ENCODE measurements around the gene CDADC1. TPM values are rescaled to one million over a fixed set of nuclear protein-coding genes. Genes with fewer than 3 reads are reported as not detected.
A peak's percentile ranks its signal among the peaks of the same experiment; 100 is the strongest.

Gene CDADC1
- total and polyA plus RNA-seq, 2 experiments from 2014 or later: 1.8 to 13.7 TPM

GRCh38 chr13:49258089-49258796 is 10.5 kb downstream of the CDADC1 start:
- TF ChIP-seq EZH2 (IDR thresholded peaks at IDR 0.05; ENCODE audit: insufficient read depth, poor library complexity, severe bottlenecking): no peak
- no peak for TF ChIP-seq EZH2phosphoT487 (IDR thresholded peaks at IDR 0.05; ENCODE audit: insufficient read depth, low read depth)
- Histone ChIP-seq H3K36me3 (ENCODE audit: low read depth) (peaks cover 46% of the 10 kb centered on the region), H3K27me3 (replicated peaks; ENCODE audit: insufficient read depth) (no peaks in the 10 kb centered on the region), H3K9ac (no peak overlapping the region), H4K20me1 (ENCODE audit: insufficient read depth) (no peaks in the 10 kb centered on the region), H3K9me3 (ENCODE audit: low read depth) (no peaks in the 10 kb centered on the region), H3K27ac (no peak overlapping the region), H3K9me2 (ENCODE audit: insufficient read depth) (no peaks in the 10 kb centered on the region), H3K79me2 (ENCODE audit: insufficient read depth) (no peaks in the 10 kb centered on the region), H3K4me2 (ENCODE audit: unreplicated experiment) (no peak overlapping the region), H3K4me1 (ENCODE audit: insufficient read depth) (no peaks in the 10 kb centered on the region), H2AFZ (no peak overlapping the region), H3F3A (ENCODE audit: insufficient read depth) (no peaks in the 10 kb centered on the region), H3K4me3 (no peak overlapping the region)
- in situ Hi-C loops (cut with MboI): no loop called here
- 96 to 97% methylated on average over 3 of the region's 3 CpGs for WGBS, 2 experiments (ENCODE audit: low coverage in 1 of 2, low lambda C conversion rate in 2 of 2, missing lambda C conversion rate in 2 of 2)
- DNase-seq: no peak

GRCh38 chr13:49259586-49259985 is 11.9 kb downstream of the CDADC1 start:
- 97 to 99% methylated on average over 6 of the region's 6 CpGs for WGBS, 2 experiments (ENCODE audit: low coverage in 1 of 2, low lambda C conversion rate in 2 of 2, missing lambda C conversion rate in 2 of 2)
- DNase-seq: no peak
- TF ChIP-seq EZH2 (IDR thresholded peaks at IDR 0.05; ENCODE audit: insufficient read depth, poor library complexity, severe bottlenecking) (no peak), EZH2phosphoT487 (IDR thresholded peaks at IDR 0.05; ENCODE audit: insufficient read depth, low read depth) (no peak)
- Histone ChIP-seq H3K4me1 (ENCODE audit: insufficient read depth) (no peaks in the 10 kb centered on the region), H4K20me1 (ENCODE audit: insufficient read depth) (no peaks in the 10 kb centered on the region), H3K79me2 (ENCODE audit: insufficient read depth) (no peaks in the 10 kb centered on the region), H3K27ac (no peak overlapping the region), H3K36me3 (ENCODE audit: low read depth) (peaks cover 51% of the 10 kb centered on the region), H3F3A (ENCODE audit: insufficient read depth) (no peaks in the 10 kb centered on the region), H2AFZ (no peak overlapping the region), H3K27me3 (replicated peaks; ENCODE audit: insufficient read depth) (no peaks in the 10 kb centered on the region), H3K9ac (no peak overlapping the region), H3K4me2 (ENCODE audit: unreplicated experiment) (no peak overlapping the region), H3K9me2 (ENCODE audit: insufficient read depth) (no peaks in the 10 kb centered on the region), H3K4me3 (no peak overlapping the region), H3K9me3 (ENCODE audit: low read depth) (no peaks in the 10 kb centered on the region)
- in situ Hi-C loops (cut with MboI): no loop called here

- no peaks in the 10 kb centered on the region for H3K27me3 ChIP-seq (replicated peaks; ENCODE audit: insufficient read depth)
- TF ChIP-seq EZH2phosphoT487 (IDR thresholded peaks at IDR 0.05; ENCODE audit: insufficient read depth, low read depth): no peak
- no peak for TF ChIP-seq EZH2 (IDR thresholded peaks at IDR 0.05; ENCODE audit: insufficient read depth, poor library complexity, severe bottlenecking)
- peaks cover 31% of the 10 kb centered on the region; the same call in 1 of the 2 replicates for H3K36me3 ChIP-seq (ENCODE audit: low read depth)
- no peaks in the 10 kb centered on the region; the same call in 1 of the 2 replicates for H3F3A ChIP-seq (ENCODE audit: insufficient read depth)
- H4K20me1 ChIP-seq (ENCODE audit: insufficient read depth): no peaks in the 10 kb centered on the region
- no peak overlapping the region for H2AFZ ChIP-seq
- H3K27ac ChIP-seq: no peak overlapping the region
- no peaks in the 10 kb centered on the region for H3K4me1 ChIP-seq (ENCODE audit: insufficient read depth)
- 87 to 89% methylated on average over 6 of the region's 6 CpGs for WGBS, 2 experiments (ENCODE audit: low coverage in 1 of 2, low lambda C conversion rate in 2 of 2, missing lambda C conversion rate in 2 of 2)
- H3K79me2 ChIP-seq (ENCODE audit: insufficient read depth): no peaks in the 10 kb centered on the region
- no peak overlapping the region for H3K4me2 ChIP-seq (ENCODE audit: unreplicated experiment)
- no peak overlapping the region for H3K9ac ChIP-seq
- no peaks in the 10 kb centered on the region for H3K9me3 ChIP-seq (ENCODE audit: low read depth)
- no peak for DNase-seq
- no peak overlapping the region for H3K4me3 ChIP-seq
- H3K9me2 ChIP-seq (ENCODE audit: insufficient read depth): no peaks in the 10 kb centered on the region
- in situ Hi-C loops (cut with MboI): no loop called here
These were observed 14.9 kb downstream of the CDADC1 start for GRCh38 chr13:49262634-49263033.

- in situ Hi-C loops (cut with MboI): no loop called here
- no peak overlapping the region for H3K4me3 ChIP-seq
- H2AFZ ChIP-seq: no peak overlapping the region
- H3K4me2 ChIP-seq (ENCODE audit: unreplicated experiment): no peak overlapping the region
- DNase-seq: peak; percentile 6
- H4K20me1 ChIP-seq (ENCODE audit: insufficient read depth): no peaks in the 10 kb centered on the region
- peaks cover 22% of the 10 kb centered on the region; the same call in 1 of the 2 replicates for H3K36me3 ChIP-seq (ENCODE audit: low read depth)
- 95 to 98% methylated on average over 2 of the region's 2 CpGs for WGBS, 2 experiments (ENCODE audit: low coverage in 1 of 2, low lambda C conversion rate in 2 of 2, missing lambda C conversion rate in 2 of 2)
- H3K4me1 ChIP-seq (ENCODE audit: insufficient read depth): no peaks in the 10 kb centered on the region
- no peaks in the 10 kb centered on the region for H3K9me3 ChIP-seq (ENCODE audit: low read depth)
- TF ChIP-seq EZH2phosphoT487 (IDR thresholded peaks at IDR 0.05; ENCODE audit: insufficient read depth, low read depth) (no peak), EZH2 (IDR thresholded peaks at IDR 0.05; ENCODE audit: insufficient read depth, poor library complexity, severe bottlenecking) (no peak)
- no peaks in the 10 kb centered on the region; the same call in 1 of the 2 replicates for H3F3A ChIP-seq (ENCODE audit: insufficient read depth)
- H3K27ac ChIP-seq: no peak overlapping the region
- no peaks in the 10 kb centered on the region for H3K79me2 ChIP-seq (ENCODE audit: insufficient read depth)
- no peak overlapping the region for H3K9ac ChIP-seq
- no peaks in the 10 kb centered on the region for H3K27me3 ChIP-seq (replicated peaks; ENCODE audit: insufficient read depth)
- H3K9me2 ChIP-seq (ENCODE audit: insufficient read depth): no peaks in the 10 kb centered on the region
These were observed 18.1 kb downstream of the CDADC1 start for GRCh38 chr13:49265822-49266221.

Data from GM23248 (cell line).